Thoracic aorta endothelial cell (primary cell): ENCODE measurements around the gene ASTL. TPM values are rescaled to one million over a fixed set of nuclear protein-coding genes. Genes with fewer than 3 reads are reported as not detected.

Source experiments
- total RNA-seq: library from RNA; depleted of rRNA; stranded (reverse); fragments of >200 nt; gene quantifications from 2 replicates; pipeline ENCODE4 v1.2.3, GENCODE V29; 2012

Gene ASTL
- not detected in 2 replicates for total RNA-seq

GRCh38 chr2:96138179-96139145, at the start of gene ASTL:
TSS of gene ASTL (minus strand) at chr2:96138502. CDS start at chr2:96138436, 66 bp downstream.

GRCh38 chr2:96145036-96145847, 6.9 kb upstream of the ASTL start, which contains the start of gene DUSP2:
TSS of gene DUSP2 (minus strand) at chr2:96145440. CDS start at chr2:96145354, 86 bp downstream.

GRCh38 chr2:96116424-96116878, 21.9 kb downstream of the ASTL start, which contains the start of gene ADRA2B:
TSS of gene ADRA2B (minus strand) at chr2:96116571. CDS start at chr2:96116149, 422 bp downstream.

Other genes starting within 250 kb of the ASTL start
- 171 and 266 TPM in 2 replicates for gene ANKRD36C, start 146.7 kb downstream of the ASTL start, total RNA-seq
- gene GPAT2, start 103.6 kb downstream of the ASTL start, total RNA-seq = 6.5 and 7.4 TPM in 2 replicates
- not detected in 2 replicates for gene ADRA2B, start 21.9 kb downstream of the ASTL start, total RNA-seq
- 0.27 and 0.93 TPM in 2 replicates for gene DUSP2, start 6.9 kb upstream of the ASTL start, total RNA-seq
- 245 and 249 TPM in 2 replicates for gene STARD7, start 70.3 kb upstream of the ASTL start, total RNA-seq
- 26.3 and 26.6 TPM in 2 replicates for gene TMEM127, start 127.5 kb upstream of the ASTL start, total RNA-seq
- gene CIAO1, start 127.7 kb upstream of the ASTL start, total RNA-seq = 88.0 and 97.3 TPM in 2 replicates
- gene SNRNP200, start 167.0 kb upstream of the ASTL start, total RNA-seq = 63.3 and 81.8 TPM in 2 replicates
- 1.6 and 3.7 TPM in 2 replicates for gene ITPRIPL1, start 186.8 kb upstream of the ASTL start, total RNA-seq
- gene NCAPH, start 197.3 kb upstream of the ASTL start, total RNA-seq = 25.7 and 41.4 TPM in 2 replicates